H1 (cell line): ENCODE measurements around the gene GAS2. TPM values are rescaled to one million over a fixed set of nuclear protein-coding genes. Genes with fewer than 3 reads are reported as not detected.

ENCODE experiments used
- CTCF ChIA-PET: fragments of 300-600 bp; sonication (Branson Sonifier 250); formaldehyde crosslinking; loops from one replicate; lab custom pipeline; 2021; ENCODE audit not compliant: partially characterized antibody; lab: Charles Lee
- POLR2A ChIA-PET: fragments of 300-600 bp; sonication (Branson Sonifier 250); formaldehyde crosslinking; loops from one replicate; lab custom pipeline; 2021; ENCODE audit warnings: inconsistent platforms; ENCODE audit not compliant: partially characterized antibody; lab: Charles Lee
- DNase-seq, 2 experiments: peaks; one replicate each; pipeline versions ENCODE4 v3.0.0 to v3.0.0-alpha.2; 2010 to 2022; ENCODE audit warnings: low spot score in 2 of 2, low read depth in 1 of 2, mixed read lengths in 1 of 2
- FAIRE-seq: peaks from 2 replicates; lab custom pipeline; 2011; peaks lifted over from hg19 to GRCh38; lab: Jason Lieb, UNC
- H2AFZ ChIP-seq: 2 replicates; pipeline ENCODE4 v1.8.1; 2012; ENCODE audit warnings: low read length, inconsistent platforms
- H2AK5ac ChIP-seq: 2 replicates; pipeline ENCODE4 v1.6.1; 2013; ENCODE audit warnings: low read depth, low read length
- H2BK120ac ChIP-seq: replicated peaks from 2 replicates; pipeline ENCODE3; 2013; ENCODE audit warnings: low read depth, low read length, inconsistent platforms
- H2BK12ac ChIP-seq: 2 replicates; pipeline ENCODE4 v1.6.1; 2013; ENCODE audit warnings: low read depth, low read length
- H2BK15ac ChIP-seq: 2 replicates; pipeline ENCODE4 v1.6.1; 2013; ENCODE audit warnings: low read length
- H2BK20ac ChIP-seq: 2 replicates; pipeline ENCODE4 v1.6.1; 2013; ENCODE audit warnings: low read length
- H2BK5ac ChIP-seq: 2 replicates; pipeline ENCODE4 v1.6.1; 2013; ENCODE audit warnings: low read depth, low read length
- H3K14ac ChIP-seq: 2 replicates; pipeline ENCODE4 v1.6.1; 2013; ENCODE audit warnings: inconsistent platforms; ENCODE audit not compliant: insufficient read length
- H3K18ac ChIP-seq: 2 replicates; pipeline ENCODE4 v1.6.1; 2013; ENCODE audit warnings: low read length; ENCODE audit errors: extremely low read depth
- H3K23ac ChIP-seq: 2 replicates; pipeline ENCODE4 v1.6.1; 2013; ENCODE audit warnings: inconsistent platforms; ENCODE audit not compliant: insufficient read length
- H3K23me2 ChIP-seq: 2 replicates; pipeline ENCODE4 v1.6.1; 2013; ENCODE audit warnings: low read depth, low read length
- H3K27ac ChIP-seq: 2 replicates; pipeline ENCODE4 v1.6.1; 2011; ENCODE audit warnings: low read depth, low read length, inconsistent platforms
- H3K27me3 ChIP-seq, 4 experiments: replicated peaks in 1 of 4; 1 replicate in 1 of 4; 2 replicates in 3 of 4; pipeline versions ENCODE4 v1.6.1 to v1.8.1; 2011 to 2013; ENCODE audit warnings: low read length in 3 of 4, mild to moderate bottlenecking in 3 of 4, inconsistent platforms in 2 of 4, mixed read lengths in 2 of 4, moderate library complexity in 1 of 4; ENCODE audit not compliant: control insufficient read depth in 3 of 4, insufficient read depth in 3 of 4; ENCODE audit errors: extremely low read depth in 1 of 4
- H3K36me3 ChIP-seq, 4 experiments: 2 replicates each; pipeline versions ENCODE4 v1.6.1 to v1.8.1; 2011 to 2013; ENCODE audit warnings: mild to moderate bottlenecking in 4 of 4, low read length in 3 of 4, moderate library complexity in 2 of 4, control low read depth in 1 of 4, inconsistent platforms in 1 of 4; ENCODE audit not compliant: insufficient read depth in 4 of 4, control insufficient read depth in 2 of 4
- H3K4ac ChIP-seq: replicated peaks from 2 replicates; pipeline ENCODE3; 2013; ENCODE audit warnings: low read length, low read depth, mixed read lengths, inconsistent platforms; ENCODE audit not compliant: insufficient read length
- H3K4me1 ChIP-seq, 4 experiments: replicated peaks in 1 of 4; 1 replicate in 1 of 4; 2 replicates in 3 of 4; pipeline versions ENCODE4 v1.6.1 to v1.8.1; 2011 to 2013; ENCODE audit warnings: low read length in 3 of 4, inconsistent platforms in 2 of 4, mixed read lengths in 1 of 4; ENCODE audit not compliant: insufficient read depth in 4 of 4, control insufficient read depth in 3 of 4
- H3K4me2 ChIP-seq, 2 experiments: 2 replicates each; pipeline versions ENCODE4 v1.6.1 to v1.8.1; 2011 to 2013; ENCODE audit warnings: low read depth in 2 of 2, low read length in 2 of 2, control low read depth in 1 of 2, inconsistent platforms in 1 of 2, mild to moderate bottlenecking in 1 of 2; ENCODE audit not compliant: insufficient read depth in 1 of 2
- H3K4me3 ChIP-seq, 4 experiments: fragments of 200-600, 300-600 bp in 1 of 4; sonication (generic), shearing (Covaris generic), sonication (Bioruptor Twin) in 1 of 4; 2 replicates each; pipeline versions ENCODE4 v1.5.1 to v1.8.1; 2011 to 2016; ENCODE audit warnings: low read length in 4 of 4, low read depth in 3 of 4, control low read depth in 2 of 4, inconsistent platforms in 2 of 4, mild to moderate bottlenecking in 2 of 4, mixed read lengths in 1 of 4, moderate library complexity in 1 of 4; ENCODE audit not compliant: insufficient read depth in 2 of 4; ENCODE audit errors: extremely low read depth in 1 of 4
- H3K56ac ChIP-seq: replicated peaks from 2 replicates; pipeline ENCODE3; 2013; ENCODE audit warnings: low read depth, mild to moderate bottlenecking, mixed read lengths, low read length, inconsistent platforms; ENCODE audit not compliant: insufficient read length
- H3K79me1 ChIP-seq: 2 replicates; pipeline ENCODE4 v1.6.1; 2013; ENCODE audit warnings: low read depth, low read length, control low read depth
- H3K79me2 ChIP-seq, 2 experiments: 2 replicates each; pipeline versions ENCODE4 v1.6.1 to v1.8.1; 2012 to 2013; ENCODE audit warnings: low read length in 2 of 2, mild to moderate bottlenecking in 2 of 2, inconsistent platforms in 1 of 2; ENCODE audit not compliant: insufficient read depth in 2 of 2, control insufficient read depth in 1 of 2
- H3K9ac ChIP-seq, 4 experiments: replicated peaks in 1 of 4; 1 replicate in 1 of 4; 2 replicates in 3 of 4; pipeline versions ENCODE4 v1.6.1 to v1.8.1; 2011 to 2013; ENCODE audit warnings: low read depth in 3 of 4, low read length in 3 of 4, control low read depth in 2 of 4, mild to moderate bottlenecking in 2 of 4, moderate library complexity in 2 of 4, inconsistent platforms in 1 of 4; ENCODE audit errors: extremely low read depth in 1 of 4
- H3K9me3 ChIP-seq, 2 experiments: 2 replicates each; pipeline versions ENCODE4 v1.6.1 to v1.8.1; 2012 to 2013; ENCODE audit warnings: mild to moderate bottlenecking in 2 of 2, moderate library complexity in 2 of 2, control low read depth in 1 of 2, inconsistent platforms in 1 of 2, low read depth in 1 of 2, low read length in 1 of 2, mixed read lengths in 1 of 2; ENCODE audit not compliant: insufficient read depth in 2 of 2
- H4K20me1 ChIP-seq, 2 experiments: replicated peaks in 1 of 2; 2 replicates each; pipeline versions ENCODE3 to v1.8.1; 2011 to 2013; ENCODE audit warnings: inconsistent platforms in 2 of 2, low read length in 2 of 2, mild to moderate bottlenecking in 1 of 2; ENCODE audit not compliant: insufficient read depth in 2 of 2, control insufficient read depth in 1 of 2
- H4K5ac ChIP-seq: 2 replicates; pipeline ENCODE4 v1.6.1; 2013; ENCODE audit warnings: low read length, low read depth, mixed read lengths, inconsistent platforms; ENCODE audit not compliant: insufficient read length
- H4K8ac ChIP-seq: 2 replicates; pipeline ENCODE4 v1.8.0; 2013; ENCODE audit warnings: mild to moderate bottlenecking, moderate library complexity, low read length, inconsistent platforms; ENCODE audit not compliant: insufficient read depth; ENCODE audit errors: extremely low read depth
- H4K91ac ChIP-seq: replicated peaks from 2 replicates; pipeline ENCODE3; 2013; ENCODE audit warnings: low read length, mixed read lengths, inconsistent platforms; ENCODE audit not compliant: insufficient read length
- BACH1 ChIP-seq: IDR thresholded peaks from 2 replicates; pipeline ENCODE4 v1.6.1; 2012; ENCODE audit warnings: low read length, improper control_type of control experiment
- CEBPB ChIP-seq: IDR thresholded peaks from 2 replicates; pipeline ENCODE4 v1.6.1; 2012; ENCODE audit warnings: low read depth, low read length
- CHD2 ChIP-seq: IDR thresholded peaks from 2 replicates; pipeline ENCODE4 v1.6.1; 2012; ENCODE audit warnings: low read length, improper control_type of control experiment
- CTBP2 ChIP-seq: IDR thresholded peaks from 2 replicates; pipeline ENCODE4 v1.7.0; 2011; ENCODE audit warnings: borderline replicate concordance, mild to moderate bottlenecking, moderate library complexity, mixed read lengths, low read length; ENCODE audit not compliant: insufficient read depth, insufficient read length
- HDAC2 ChIP-seq, 2 experiments: fragments of 300-600 bp in 1 of 2; sonication (generic) in 1 of 2; IDR thresholded peaks; 2 replicates each; pipeline ENCODE4 v1.6.1; 2011 to 2012; ENCODE audit warnings: low read depth in 2 of 2, low read length in 2 of 2, mild to moderate bottlenecking in 2 of 2, moderate library complexity in 2 of 2, borderline replicate concordance in 1 of 2, inconsistent platforms in 1 of 2
- KDM1A ChIP-seq: fragments of 200-600, 300-600 bp; sonication (generic); IDR thresholded peaks from 2 replicates; pipeline ENCODE4 v1.7.1; 2016; ENCODE audit warnings: mild to moderate bottlenecking, low read length, borderline replicate concordance
- KDM4A ChIP-seq: IDR thresholded peaks from one replicate; pipeline ENCODE4 v1.7.1; 2012; ENCODE audit warnings: low read depth, mild to moderate bottlenecking, moderate library complexity, low read length, inconsistent platforms; ENCODE audit not compliant: severe bottlenecking
- POLR2AphosphoS5 ChIP-seq: IDR thresholded peaks from 2 replicates; pipeline ENCODE4 v1.6.1; 2011; ENCODE audit warnings: low read depth, low read length
- POU5F1 ChIP-seq: IDR thresholded peaks from 2 replicates; pipeline ENCODE4 v1.6.1; 2011; ENCODE audit warnings: low read depth, mild to moderate bottlenecking, low read length, moderate library complexity
- RAD21 ChIP-seq, 2 experiments: IDR thresholded peaks in 1 of 2; conservative IDR thresholded peaks in 1 of 2; 2 replicates each; pipeline ENCODE4 v1.6.1; 2011; ENCODE audit warnings: low read depth in 2 of 2, low read length in 2 of 2, improper control_type of control experiment in 1 of 2, inconsistent platforms in 1 of 2, mild to moderate bottlenecking in 1 of 2, moderate library complexity in 1 of 2
- RXRA ChIP-seq: IDR thresholded peaks from 2 replicates; pipeline ENCODE4 v1.6.1; 2011; ENCODE audit warnings: low read depth, mild to moderate bottlenecking, low read length, moderate library complexity; ENCODE audit not compliant: insufficient read depth
- SIRT6 ChIP-seq: IDR thresholded peaks from one replicate; pipeline ENCODE4 v1.7.1; 2012; ENCODE audit warnings: low read length, inconsistent platforms
- WGBS, 2 experiments: shearing (Covaris generic) in 1 of 2; methylation state at CpG; one replicate each; pipeline versions ENCODE4 v1.1.6 to v1.1.7; 2013 to 2015; ENCODE audit warnings: low lambda C conversion rate in 2 of 2, mixed read lengths in 2 of 2, inconsistent platforms in 1 of 2, low coverage in 1 of 2, missing lambda C conversion rate in 1 of 2; ENCODE audit not compliant: insufficient replicate concordance in 2 of 2, insufficient coverage in 1 of 2, insufficient read length in 1 of 2; ENCODE audit errors: extremely low coverage in 1 of 2, missing lambda C conversion rate in 1 of 2; 5-methylcytosine and 5-hydroxymethylcytosine counted together
- polyA plus RNA-seq, 7 experiments: library from polyadenylated mRNA; depleted of rRNA in 3 of 7; stranded (reverse) in 5 of 7; unstranded in 2 of 7; fragments of >200 nt in 5 of 7; fragments of 200-250 nt in 2 of 7; gene quantifications; 1 replicate in 5 of 7; 2 replicates in 1 of 7; 4 replicates in 1 of 7; pipeline versions ENCODE4 v1.2.1 to v1.2.3, GENCODE V29; 2011 to 2013; ENCODE audit warnings: missing spikeins in 2 of 7, mixed read lengths in 2 of 7
- total RNA-seq: library from RNA; stranded (reverse); fragmentation: NEBNext Ultra II Directional; extraction: Animal tissue kit (Norgen Biotek cat#: 25700); gene quantifications from 2 replicates; pipeline ENCODE4 v1.2.1, GENCODE V29; 2021

GAS2 gene
- total and polyA plus RNA-seq, 2 of the 8 experiments (the other 6 are each of a cell fraction or from before 2014, with no cell fraction given): 0.70 to 1.7 TPM

DNA sequence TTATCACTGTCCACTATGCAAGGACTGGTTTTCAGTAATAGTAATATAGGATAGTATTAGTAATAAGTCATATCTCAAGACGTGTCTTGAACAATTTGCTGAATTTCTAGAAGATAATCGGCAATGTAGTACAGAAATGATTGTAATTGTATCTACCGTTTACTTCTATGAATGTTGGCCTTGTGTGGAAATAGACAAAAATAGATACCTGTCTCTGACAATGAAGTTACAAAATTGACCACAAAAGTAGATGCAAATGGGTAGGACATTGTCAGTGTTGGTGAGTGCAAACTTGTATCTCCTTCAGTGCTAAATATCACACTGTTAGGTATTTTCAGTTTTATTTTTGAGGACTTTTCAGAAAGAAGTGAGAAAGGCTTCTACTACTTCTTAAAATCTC, 120.1 kb downstream of the GAS2 start:
- no peaks in the 10 kb centered on the region for H4K20me1 ChIP-seq
- TF ChIP-seq POLR2AphosphoS5 (no peak), CEBPB (no peak), CHD2 (no peak), KDM4A (no peak), SIRT6 (no peak), RAD21 (IDR thresholded peaks at IDR 0.05 in 1 of 2, conservative IDR thresholded peaks at IDR 0.05 in 1 of 2; ENCODE audit: low read depth in 2 of 2, low read length in 2 of 2) (no peak), CTBP2 (no peak), RXRA (no peak), POU5F1 (no peak), KDM1A (no peak), HDAC2 (IDR thresholded peaks at IDR 0.05; ENCODE audit: borderline replicate concordance in 1 of 2, low read depth in 2 of 2, low read length in 2 of 2) (no peak), BACH1 (no peak)
- no peak overlapping the region for H3K56ac ChIP-seq
- H3K4me3 ChIP-seq: no peak overlapping the region
- H3K23me2 ChIP-seq: no peaks in the 10 kb centered on the region
- no peak overlapping the region for H3K23ac ChIP-seq
- H4K5ac ChIP-seq: no peak overlapping the region
- no peak overlapping the region for H2AFZ ChIP-seq
- no peak overlapping the region for H3K9ac ChIP-seq
- no peak overlapping the region for H2BK12ac ChIP-seq
- H4K8ac ChIP-seq: no peak overlapping the region
- H3K36me3 ChIP-seq: no peaks in the 10 kb centered on the region
- H3K18ac ChIP-seq: no peak overlapping the region
- no peak for FAIRE-seq
- no peaks in the 10 kb centered on the region for H3K79me2 ChIP-seq
- H2BK15ac ChIP-seq: no peak overlapping the region
- ChIA-PET POLR2A (no interaction called here), CTCF (interaction anchor here (0.6 to 2.4 kb wide), 15 partner anchors 10 to 468 kb away, joined by 3 to 14 read pairs (median 4); no protein-coding TSS in a partner anchor)
- no peak overlapping the region for H3K4ac ChIP-seq
- H3K9me3 ChIP-seq: no peaks in the 10 kb centered on the region
- no peak overlapping the region for H3K14ac ChIP-seq
- no peaks in the 10 kb centered on the region for H3K27me3 ChIP-seq
- no peak overlapping the region for H2BK20ac ChIP-seq
- 86% methylated on average over 3 of the region's 3 CpGs; no CpG with 5 or more reads in 1 of the 2 experiments for WGBS, 2 experiments
- no peak overlapping the region for H2BK5ac ChIP-seq
- H3K4me1 ChIP-seq: no peaks in the 10 kb centered on the region
- no peak for DNase-seq
- H2AK5ac ChIP-seq: no peak overlapping the region
- H4K91ac ChIP-seq: no peak overlapping the region
- no peaks in the 10 kb centered on the region for H3K79me1 ChIP-seq
- no peak overlapping the region for H2BK120ac ChIP-seq
- H3K4me2 ChIP-seq: no peak overlapping the region
- no peak overlapping the region for H3K27ac ChIP-seq
